Neural cell (in vitro differentiated cells): ENCODE data around the gene UNC119B. TPM values are rescaled to one million over a fixed set of nuclear protein-coding genes. Genes with fewer than 3 reads are reported as not detected.

Experiments
- H2AFZ ChIP-seq: fragments of 200-600, 300-800 bp; sonication (generic), shearing (Covaris generic); 2 replicates; pipeline ENCODE4 v1.6.0; 2014; ENCODE audit warnings: low read depth, mild to moderate bottlenecking, antibody characterized with exemption, low read length, moderate library complexity
- H3F3A ChIP-seq: fragments of 200-600 bp; shearing (Covaris generic); 2 replicates; pipeline ENCODE4 v1.6.1; 2016; ENCODE audit warnings: mild to moderate bottlenecking, moderate library complexity, mixed read lengths, antibody characterized with exemption, low read length; ENCODE audit not compliant: insufficient read depth, poor library complexity, severe bottlenecking
- H3K27ac ChIP-seq: fragments of 200-600, 300-800 bp; sonication (generic), shearing (Covaris generic); 2 replicates; pipeline ENCODE4 v1.5.1; 2014; ENCODE audit warnings: mild to moderate bottlenecking, low read length, moderate library complexity
- H3K27me3 ChIP-seq: fragments of 300-800, 200-600 bp; sonication (generic), shearing (Covaris generic); 2 replicates; pipeline ENCODE4 v1.6.0; 2014; ENCODE audit warnings: mild to moderate bottlenecking, low read depth, low read length, moderate library complexity; ENCODE audit not compliant: insufficient read depth
- H3K36me3 ChIP-seq: fragments of 300-800, 200-600 bp; sonication (generic), shearing (Covaris generic); 2 replicates; pipeline ENCODE4 v1.5.1; 2014; ENCODE audit warnings: mild to moderate bottlenecking, antibody characterized with exemption, low read length, moderate library complexity; ENCODE audit not compliant: insufficient read depth
- H3K4me2 ChIP-seq: fragments of 300-800, 200-600 bp; sonication (generic), shearing (Covaris generic); 2 replicates; pipeline ENCODE4 v1.6.0; 2014; ENCODE audit warnings: mild to moderate bottlenecking, low read length
- H3K4me3 ChIP-seq: fragments of 300-800, 200-600 bp; sonication (generic), shearing (Covaris generic); 2 replicates; pipeline ENCODE4 v1.5.1; 2014; ENCODE audit warnings: mild to moderate bottlenecking, low read length, moderate library complexity
- H3K79me2 ChIP-seq: fragments of 200-600 bp; shearing (Covaris generic); replicated peaks from 2 replicates; pipeline ENCODE4 v1.6.0; 2014; ENCODE audit warnings: mild to moderate bottlenecking, low read length, moderate library complexity; ENCODE audit not compliant: insufficient read depth
- H3K9ac ChIP-seq: fragments of 300-800, 200-600 bp; sonication (generic), shearing (Covaris generic); 2 replicates; pipeline ENCODE4 v1.6.1; 2016; ENCODE audit warnings: mild to moderate bottlenecking, low read length, mixed read lengths
- H3K9me2 ChIP-seq: fragments of 200-600 bp; shearing (Covaris generic); 2 replicates; pipeline ENCODE4 v1.6.1; 2016; ENCODE audit warnings: mild to moderate bottlenecking, low read length, mixed read lengths; ENCODE audit not compliant: insufficient read depth
- H3K9me3 ChIP-seq: fragments of 200-600, 300-800 bp; sonication (generic), shearing (Covaris generic); 2 replicates; pipeline ENCODE4 v1.6.1; 2016; ENCODE audit warnings: mild to moderate bottlenecking, mixed run types, low read length, moderate library complexity, mixed read lengths
- H4K20me1 ChIP-seq: fragments of 200-600 bp; shearing (Covaris generic); 2 replicates; pipeline ENCODE4 v1.6.1; 2016; ENCODE audit warnings: mild to moderate bottlenecking, mixed run types; ENCODE audit not compliant: insufficient read depth
- EP300 ChIP-seq: fragments of 450-650 bp; conservative IDR thresholded peaks from 2 replicates; pipeline ENCODE4 v1.6.1; 2014; ENCODE audit warnings: antibody characterized with exemption, mild to moderate bottlenecking, moderate library complexity; ENCODE audit not compliant: poor library complexity, severe bottlenecking
- EZH2 ChIP-seq: fragments of 200-600, 300-800 bp; shearing (Covaris generic), sonication (generic); IDR thresholded peaks from 2 replicates; pipeline ENCODE4 v1.6.1; 2014; ENCODE audit warnings: antibody characterized with exemption, low read length, borderline replicate concordance, mild to moderate bottlenecking; ENCODE audit not compliant: insufficient read depth, poor library complexity, severe bottlenecking
- MXI1 ChIP-seq: fragments of 450-650 bp; conservative IDR thresholded peaks from 2 replicates; pipeline ENCODE4 v1.6.1; 2014; ENCODE audit warnings: antibody characterized with exemption, mild to moderate bottlenecking; ENCODE audit not compliant: poor library complexity, severe bottlenecking
- POLR2AphosphoS5 ChIP-seq: IDR thresholded peaks from 2 replicates; pipeline ENCODE4 v1.6.1; 2012
- RAD21 ChIP-seq: fragments of 450-650 bp; conservative IDR thresholded peaks from 2 replicates; pipeline ENCODE4 v1.6.1; 2014; ENCODE audit warnings: antibody characterized with exemption, mild to moderate bottlenecking, moderate library complexity
- SMC3 ChIP-seq: fragments of 450-650 bp; conservative IDR thresholded peaks from 2 replicates; pipeline ENCODE4 v1.6.1; 2014; ENCODE audit warnings: antibody characterized with exemption, mild to moderate bottlenecking, moderate library complexity; ENCODE audit not compliant: poor library complexity
- TAF1 ChIP-seq: IDR thresholded peaks from 2 replicates; pipeline ENCODE4 v1.6.1; 2012; ENCODE audit warnings: low read depth
- polyA plus RNA-seq: library from polyadenylated mRNA; depleted of rRNA; stranded (reverse); fragments of >200 nt; gene quantifications from 2 replicates; pipeline ENCODE4 v1.2.3, GENCODE V29; 2014
- TF ChIP-seq, protein P1 (sequence below): IDR thresholded peaks from 2 replicates; pipeline ENCODE4 v1.6.1; 2012; ENCODE audit warnings: borderline replicate concordance
- TF ChIP-seq, protein P2 (sequence below): fragments of 450-650 bp; IDR thresholded peaks from 2 replicates; pipeline ENCODE4 v1.5.1; 2014; ENCODE audit warnings: antibody characterized with exemption, mild to moderate bottlenecking, moderate library complexity; ENCODE audit not compliant: poor library complexity, severe bottlenecking

The UNC119B gene
- polyA plus RNA-seq, 1 donor from 2014 or later, result 17.3 TPM

DNA sequence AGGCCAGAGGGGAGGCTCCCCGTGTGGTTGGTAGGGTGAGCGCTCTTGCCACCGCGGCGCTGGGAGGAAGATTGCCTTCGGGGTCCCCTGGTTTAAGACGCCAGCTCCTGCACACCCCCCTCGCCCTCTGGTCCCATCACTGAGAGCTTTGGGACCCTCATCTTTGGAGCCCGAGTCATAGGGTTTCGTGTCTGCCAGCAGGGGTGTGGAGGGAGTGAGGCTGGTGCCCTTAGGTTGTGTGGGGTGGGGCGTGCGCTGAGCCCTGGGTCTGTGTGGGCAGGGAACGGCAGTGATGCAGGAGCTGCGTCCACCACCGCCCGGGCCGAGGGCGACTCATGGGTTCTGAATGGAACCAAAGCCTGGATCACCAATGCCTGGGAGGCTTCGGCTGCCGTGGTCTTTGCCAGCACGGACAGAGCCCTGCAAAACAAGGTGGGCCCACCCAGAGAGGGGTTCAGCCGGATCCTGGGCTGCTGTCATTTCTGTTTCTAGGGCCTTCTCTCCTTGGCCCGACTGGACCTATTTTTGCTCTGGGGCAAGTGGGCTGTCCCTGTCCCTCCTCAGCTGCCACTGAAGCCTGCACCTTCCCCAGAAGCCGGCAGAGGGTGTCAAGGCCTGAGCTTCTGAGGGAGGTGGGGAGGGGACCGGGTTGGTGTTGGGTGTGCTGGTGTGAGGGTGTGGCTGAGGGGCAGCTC lies 27.4 kb downstream of the UNC119B start:
- Histone ChIP-seq H3K79me2 (no peaks in the 10 kb centered on the region), H3K27ac (no peak overlapping the region), H3K36me3 (no peaks in the 10 kb centered on the region), H3K4me3 (no peak overlapping the region), H3F3A (no peaks in the 10 kb centered on the region), H2AFZ (no peak overlapping the region), H3K9me2 (no peaks in the 10 kb centered on the region), H3K27me3 (no peaks in the 10 kb centered on the region), H3K4me2 (no peak overlapping the region), H3K9me3 (no peaks in the 10 kb centered on the region), H3K9ac (no peak overlapping the region), H4K20me1 (no peaks in the 10 kb centered on the region)
- TF ChIP-seq MXI1, result no peak
- TF ChIP-seq EP300, result no peak
- TF ChIP-seq, protein P1, sequence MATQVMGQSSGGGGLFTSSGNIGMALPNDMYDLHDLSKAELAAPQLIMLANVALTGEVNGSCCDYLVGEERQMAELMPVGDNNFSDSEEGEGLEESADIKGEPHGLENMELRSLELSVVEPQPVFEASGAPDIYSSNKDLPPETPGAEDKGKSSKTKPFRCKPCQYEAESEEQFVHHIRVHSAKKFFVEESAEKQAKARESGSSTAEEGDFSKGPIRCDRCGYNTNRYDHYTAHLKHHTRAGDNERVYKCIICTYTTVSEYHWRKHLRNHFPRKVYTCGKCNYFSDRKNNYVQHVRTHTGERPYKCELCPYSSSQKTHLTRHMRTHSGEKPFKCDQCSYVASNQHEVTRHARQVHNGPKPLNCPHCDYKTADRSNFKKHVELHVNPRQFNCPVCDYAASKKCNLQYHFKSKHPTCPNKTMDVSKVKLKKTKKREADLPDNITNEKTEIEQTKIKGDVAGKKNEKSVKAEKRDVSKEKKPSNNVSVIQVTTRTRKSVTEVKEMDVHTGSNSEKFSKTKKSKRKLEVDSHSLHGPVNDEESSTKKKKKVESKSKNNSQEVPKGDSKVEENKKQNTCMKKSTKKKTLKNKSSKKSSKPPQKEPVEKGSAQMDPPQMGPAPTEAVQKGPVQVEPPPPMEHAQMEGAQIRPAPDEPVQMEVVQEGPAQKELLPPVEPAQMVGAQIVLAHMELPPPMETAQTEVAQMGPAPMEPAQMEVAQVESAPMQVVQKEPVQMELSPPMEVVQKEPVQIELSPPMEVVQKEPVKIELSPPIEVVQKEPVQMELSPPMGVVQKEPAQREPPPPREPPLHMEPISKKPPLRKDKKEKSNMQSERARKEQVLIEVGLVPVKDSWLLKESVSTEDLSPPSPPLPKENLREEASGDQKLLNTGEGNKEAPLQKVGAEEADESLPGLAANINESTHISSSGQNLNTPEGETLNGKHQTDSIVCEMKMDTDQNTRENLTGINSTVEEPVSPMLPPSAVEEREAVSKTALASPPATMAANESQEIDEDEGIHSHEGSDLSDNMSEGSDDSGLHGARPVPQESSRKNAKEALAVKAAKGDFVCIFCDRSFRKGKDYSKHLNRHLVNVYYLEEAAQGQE, result no peak
- TF ChIP-seq EZH2, result no peak
- no peak for TF ChIP-seq TAF1
- TF ChIP-seq SMC3, result no peak
- TF ChIP-seq POLR2AphosphoS5, result no peak
- TF ChIP-seq, protein P2, sequence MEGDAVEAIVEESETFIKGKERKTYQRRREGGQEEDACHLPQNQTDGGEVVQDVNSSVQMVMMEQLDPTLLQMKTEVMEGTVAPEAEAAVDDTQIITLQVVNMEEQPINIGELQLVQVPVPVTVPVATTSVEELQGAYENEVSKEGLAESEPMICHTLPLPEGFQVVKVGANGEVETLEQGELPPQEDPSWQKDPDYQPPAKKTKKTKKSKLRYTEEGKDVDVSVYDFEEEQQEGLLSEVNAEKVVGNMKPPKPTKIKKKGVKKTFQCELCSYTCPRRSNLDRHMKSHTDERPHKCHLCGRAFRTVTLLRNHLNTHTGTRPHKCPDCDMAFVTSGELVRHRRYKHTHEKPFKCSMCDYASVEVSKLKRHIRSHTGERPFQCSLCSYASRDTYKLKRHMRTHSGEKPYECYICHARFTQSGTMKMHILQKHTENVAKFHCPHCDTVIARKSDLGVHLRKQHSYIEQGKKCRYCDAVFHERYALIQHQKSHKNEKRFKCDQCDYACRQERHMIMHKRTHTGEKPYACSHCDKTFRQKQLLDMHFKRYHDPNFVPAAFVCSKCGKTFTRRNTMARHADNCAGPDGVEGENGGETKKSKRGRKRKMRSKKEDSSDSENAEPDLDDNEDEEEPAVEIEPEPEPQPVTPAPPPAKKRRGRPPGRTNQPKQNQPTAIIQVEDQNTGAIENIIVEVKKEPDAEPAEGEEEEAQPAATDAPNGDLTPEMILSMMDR, result no peak
- no peak for TF ChIP-seq RAD21

DNA sequence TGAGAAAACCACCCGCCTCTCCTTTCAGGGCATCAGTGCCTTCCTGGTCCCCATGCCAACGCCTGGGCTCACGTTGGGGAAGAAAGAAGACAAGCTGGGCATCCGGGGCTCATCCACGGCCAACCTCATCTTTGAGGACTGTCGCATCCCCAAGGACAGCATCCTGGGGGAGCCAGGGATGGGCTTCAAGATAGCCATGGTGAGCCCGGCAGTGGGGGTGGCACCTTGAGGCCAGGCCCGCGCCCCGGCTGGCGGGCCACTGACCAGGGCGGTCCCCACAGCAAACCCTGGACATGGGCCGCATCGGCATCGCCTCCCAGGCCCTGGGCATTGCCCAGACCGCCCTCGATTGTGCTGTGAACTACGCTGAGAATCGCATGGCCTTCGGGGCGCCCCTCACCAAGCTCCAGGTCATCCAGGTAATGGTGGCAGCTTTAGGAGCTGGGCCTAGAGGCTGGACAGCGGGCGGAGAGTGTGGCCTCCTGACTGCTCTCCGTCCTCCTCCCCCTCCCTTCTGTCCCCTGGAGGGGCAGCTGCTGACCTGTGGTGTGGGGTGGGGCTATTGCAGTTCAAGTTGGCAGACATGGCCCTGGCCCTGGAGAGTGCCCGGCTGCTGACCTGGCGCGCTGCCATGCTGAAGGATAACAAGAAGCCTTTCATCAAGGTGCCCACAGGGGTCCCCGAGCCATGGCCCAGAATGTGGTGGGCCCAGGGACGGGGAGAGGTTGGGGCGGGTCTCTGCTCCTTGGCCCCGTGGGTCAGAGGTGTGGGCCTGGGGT lies 28.2 kb downstream of the UNC119B start:
- H3K36me3 ChIP-seq, result no peaks in the 10 kb centered on the region
- no peak overlapping the region for H3K27ac ChIP-seq
- no peaks in the 10 kb centered on the region for H4K20me1 ChIP-seq

More for the DNA sequence above, 28.2 kb downstream of the UNC119B start:
- Histone ChIP-seq H3K27me3 (no peaks in the 10 kb centered on the region), H3K9ac (no peak overlapping the region), H3K9me2 (no peaks in the 10 kb centered on the region), H3K4me2 (no peak overlapping the region), H3K9me3 (no peaks in the 10 kb centered on the region), H3F3A (no peaks in the 10 kb centered on the region), H3K4me3 (no peak overlapping the region), H3K79me2 (no peaks in the 10 kb centered on the region), H2AFZ (no peak overlapping the region)
- no peak for TF ChIP-seq EZH2
- TF ChIP-seq, protein P2, result no peak
- no peak for TF ChIP-seq POLR2AphosphoS5
- TF ChIP-seq SMC3, result no peak
- no peak for TF ChIP-seq RAD21
- no peak for TF ChIP-seq MXI1
- TF ChIP-seq, protein P1, result no peak
